ENCODE data around the gene NUP62. TPM values are rescaled to one million over a fixed set of nuclear protein-coding genes. Genes with fewer than 3 reads are reported as not detected.
"Not testable (repeated sequence)": the region's sequence is repeated elsewhere in the genome, so short reads cannot be mapped to it uniquely, and the experiment has no call there.

NUP62 gene
- total and polyA plus RNA-seq, 8 donors: 39.2 to 66.2 (median 60.0) TPM

- H3K4me1 ChIP-seq: peaks cover 0 to 77% of the 10 kb centered on the region in 2 donors
- DNase-seq (peak in 1 of 4 donors; percentile 2), ATAC-seq (no peak)
- no peaks in the 10 kb centered on the region for H3K27me3 ChIP-seq
- no peaks in the 10 kb centered on the region for H3K9me3 ChIP-seq
- no peak overlapping the region for H3K27ac ChIP-seq
- no peak overlapping the region for H3K4me3 ChIP-seq
- peaks cover 0 to 75% of the 10 kb centered on the region in 2 donors for H3K36me3 ChIP-seq
- intact Hi-C loops (cut with DNase I): no loop called here
- no peak for TF ChIP-seq CTCF (IDR thresholded peaks at IDR 0.05)
Measured at GRCh38 chr19:49925486-49925885, 3.8 kb downstream of the NUP62 start.

GRCh38 chr19:49924881-49925210 is 4.5 kb downstream of the NUP62 start:
- peak in 1 of 4 donors; percentile 37 for DNase-seq
- H3K27me3 ChIP-seq; ATAC-seq; H3K27ac ChIP-seq; H3K4me3 ChIP-seq; H3K9me3 ChIP-seq; intact Hi-C loops (cut with DNase I): not testable (repeated sequence)
- peaks cover 0 to 71% of the 10 kb centered on the region in 2 donors for H3K4me1 ChIP-seq
- peaks cover 0 to 77% of the 10 kb centered on the region in 2 donors for H3K36me3 ChIP-seq

GRCh38 chr19:49924004-49924880 is 5.1 kb downstream of the NUP62 start:
- intact Hi-C loops (cut with DNase I): no loop called here
- H3K27ac ChIP-seq: no peak overlapping the region
- DNase-seq (peak in 1 of 4 donors; percentile 49), ATAC-seq (no peak)
- no peaks in the 10 kb centered on the region for H3K9me3 ChIP-seq
- TF ChIP-seq CTCF (IDR thresholded peaks at IDR 0.05): no peak
- H3K4me1 ChIP-seq: peaks cover 0 to 69% of the 10 kb centered on the region in 2 donors
- H3K4me3 ChIP-seq: no peak overlapping the region
- no peaks in the 10 kb centered on the region for H3K27me3 ChIP-seq
- peaks cover 0 to 77% of the 10 kb centered on the region in 2 donors for H3K36me3 ChIP-seq

GRCh38 chr19:49923055-49924003 is 6.0 kb downstream of the NUP62 start:
- peaks cover 0 to 80% of the 10 kb centered on the region in 2 donors for H3K36me3 ChIP-seq
- peak; percentile 31 for ATAC-seq
- intact Hi-C loops (cut with DNase I): no loop called here
- peak in 1 of 4 donors; percentile 57 for DNase-seq
- H3K4me1 ChIP-seq: peaks cover 0 to 67% of the 10 kb centered on the region in 2 donors
- H3K9me3 ChIP-seq: no peaks in the 10 kb centered on the region
- H3K27ac ChIP-seq: no peak overlapping the region
- no peak overlapping the region for H3K4me3 ChIP-seq
- no peak for TF ChIP-seq CTCF (IDR thresholded peaks at IDR 0.05)
- H3K27me3 ChIP-seq: no peaks in the 10 kb centered on the region

DNA sequence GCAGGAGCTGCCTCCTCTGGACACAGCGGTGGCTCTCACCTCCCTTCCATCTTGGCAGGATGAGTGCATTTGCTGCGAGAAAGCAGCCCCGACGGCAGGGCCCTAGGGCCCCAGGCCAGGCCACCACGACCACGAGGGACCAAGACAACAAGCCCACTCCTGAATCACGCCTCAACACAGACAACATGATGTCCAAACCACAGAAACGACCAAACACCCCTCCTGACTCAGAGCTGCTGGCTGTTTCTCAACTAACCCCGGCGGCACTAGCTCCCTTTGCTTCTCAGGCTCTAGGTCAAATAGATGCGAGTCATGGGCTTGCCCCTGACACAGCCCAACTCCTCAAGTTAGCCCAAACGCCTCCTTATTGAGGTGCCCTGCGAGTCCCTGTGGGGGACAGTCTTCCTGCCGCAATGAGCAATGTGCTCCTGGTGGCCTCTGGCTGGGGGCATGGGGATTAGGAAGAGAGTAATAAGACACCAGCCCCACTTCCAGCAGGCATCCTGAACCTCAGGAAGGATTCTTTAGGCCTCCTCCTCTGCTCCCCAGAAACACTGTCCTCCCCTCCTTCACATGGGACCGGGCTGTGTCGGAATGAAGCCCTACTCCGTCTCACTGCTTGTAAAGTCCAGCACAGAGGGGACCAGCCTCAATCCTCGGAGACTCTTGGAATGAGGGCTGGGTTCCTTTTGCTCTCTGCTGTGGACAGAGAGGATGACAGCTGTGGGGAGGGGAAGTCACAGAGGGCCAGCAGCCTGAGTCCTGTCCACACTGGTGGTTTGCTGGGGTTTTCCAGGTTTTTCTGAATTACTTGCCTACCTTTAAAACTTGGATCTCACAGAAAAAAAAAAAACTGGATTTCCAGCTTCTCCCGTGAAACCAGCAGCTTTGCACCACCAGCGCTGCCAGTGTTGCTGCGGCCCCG is 7.2 kb downstream of the NUP62 start:
- H3K27me3 ChIP-seq: no peaks in the 10 kb centered on the region
- ATAC-seq (no peak), DNase-seq (peak in 1 of 4 donors; percentile 60)
- H3K4me1 ChIP-seq: peaks cover 0 to 67% of the 10 kb centered on the region in 2 donors
- TF ChIP-seq CTCF (IDR thresholded peaks at IDR 0.05): no peak
- H3K9me3 ChIP-seq: no peaks in the 10 kb centered on the region
- H3K36me3 ChIP-seq: peaks cover 0 to 82% of the 10 kb centered on the region in 2 donors
- no peak overlapping the region for H3K4me3 ChIP-seq
- intact Hi-C loops (cut with DNase I): no loop called here
- no peak overlapping the region for H3K27ac ChIP-seq

Data from left lung (tissue), 10 donors.